Esophagus squamous epithelium (tissue), 5 donors: ENCODE data around the gene DALRD3. TPM values are rescaled to one million over a fixed set of nuclear protein-coding genes. Genes with fewer than 3 reads are reported as not detected.

ENCODE experiments used
- DNase-seq: peaks from one replicate; lab custom pipeline; 2025; lab: John Stamatoyannopoulos, UW
- H3K27ac ChIP-seq, 4 donors: fragments of 200-600 bp; sonication (generic); one replicate each; pipeline ENCODE4 v1.5.1; 2016 to 2019; ENCODE audit warnings: mild to moderate bottlenecking in 1 of 4
- H3K27me3 ChIP-seq, 4 donors: fragments of 200-600 bp; sonication (generic); 1 replicate in 3 of 4; 2 replicates in 1 of 4; pipeline versions ENCODE4 v1.5.1 to v1.6.0; 2017 to 2021; ENCODE audit warnings: antibody characterized with exemption in 1 of 4
- H3K36me3 ChIP-seq, 3 donors: fragments of 200-600 bp; sonication (generic); one replicate each; pipeline ENCODE4 v1.5.1; 2016 to 2019
- H3K4me1 ChIP-seq, 3 donors: fragments of 200-600 bp; sonication (generic); one replicate each; pipeline ENCODE4 v1.5.1; 2017 to 2019
- H3K4me3 ChIP-seq, 4 donors: fragments of 200-600 bp; sonication (generic); 1 replicate in 3 of 4; 2 replicates in 1 of 4; pipeline ENCODE4 v1.5.1; 2016 to 2019; ENCODE audit warnings: mild to moderate bottlenecking in 2 of 4, moderate library complexity in 1 of 4
- H3K9me3 ChIP-seq, 3 donors: fragments of 200-600 bp; sonication (generic); one replicate each; pipeline ENCODE4 v1.5.1; 2016 to 2019
- CTCF ChIP-seq, 6 experiments: fragments of 450-650 bp in 4 of 6; fragments of 200-600 bp in 2 of 6; sonication (generic) in 2 of 6; IDR thresholded peaks; one replicate each; pipeline ENCODE4 v1.5.1; 2016 to 2019; ENCODE audit warnings: antibody characterized with exemption in 6 of 6, mild to moderate bottlenecking in 4 of 6, moderate library complexity in 4 of 6
- POLR2A ChIP-seq, 4 donors: fragments of 450-650 bp; IDR thresholded peaks; one replicate each; pipeline ENCODE4 v1.6.1; 2017; ENCODE audit warnings: antibody characterized with exemption in 4 of 4, mild to moderate bottlenecking in 4 of 4, moderate library complexity in 3 of 4
- WGBS, 2 donors: methylation state at CpG; one replicate each; pipeline ENCODE4 v1.1.5; 2018; 5-methylcytosine and 5-hydroxymethylcytosine counted together
- intact Hi-C: fragments of 100-400 bp; cut with DNase I; formaldehyde crosslinking; loops from one replicate; pipeline ENCODE4 v1.15.0; 2022
- total RNA-seq, 4 donors: library from RNA; depleted of rRNA; stranded (reverse); fragments of >200 nt; gene quantifications; one replicate each; pipeline ENCODE4 v1.1.0, GENCODE V29; 2016
- donor health status: DM: yes; HTN: yes; CAD: no.

Gene DALRD3
- total RNA-seq, 4 donors from 2014 or later: 34.4 to 42.4 (median 37.1) TPM

- no peaks in the 10 kb centered on the region for H3K27me3 ChIP-seq
- peaks cover 24 to 73% (median 39%) of the 10 kb centered on the region in 3 donors for H3K36me3 ChIP-seq
- no peak overlapping the region for H3K4me3 ChIP-seq
- intact Hi-C loops: no loop called here
- no peak for TF ChIP-seq POLR2A (IDR thresholded peaks at IDR 0.05)
- no peak for TF ChIP-seq CTCF (IDR thresholded peaks at IDR 0.05)
- H3K4me1 ChIP-seq: peaks cover 5 to 18% (median 12%) of the 10 kb centered on the region in 3 donors
- no peak for DNase-seq
- no peaks in the 10 kb centered on the region for H3K9me3 ChIP-seq
- H3K27ac ChIP-seq: no peak overlapping the region
Observed at GRCh38 chr3:48984663-48985062, 33.7 kb downstream of the DALRD3 start.

GRCh38 chr3:48983096-48983495, 35.3 kb downstream of the DALRD3 start:
- H3K9me3 ChIP-seq: no peaks in the 10 kb centered on the region
- intact Hi-C loops: no loop called here
- DNase-seq: no peak
- no peak overlapping the region for H3K27ac ChIP-seq
- H3K36me3 ChIP-seq: peaks cover 30 to 88% (median 46%) of the 10 kb centered on the region in 3 donors
- peaks cover 0 to 7% (median 2%) of the 10 kb centered on the region in 3 donors for H3K4me1 ChIP-seq
- WGBS, 2 donors: 80 to 95% methylated on average over 1 to 4 of the region's 4 CpGs
- H3K4me3 ChIP-seq: no peak overlapping the region
- TF ChIP-seq CTCF (IDR thresholded peaks at IDR 0.05): no peak
- TF ChIP-seq POLR2A (IDR thresholded peaks at IDR 0.05): no peak
- H3K27me3 ChIP-seq: no peaks in the 10 kb centered on the region

GRCh38 chr3:48982686-48983085, 35.7 kb downstream of the DALRD3 start:
- intact Hi-C loops: no loop called here
- DNase-seq: no peak
- WGBS, 2 donors: 71 to 91% methylated on average over 2 to 4 of the region's 5 CpGs

GRCh38 chr3:48982016-48982415, 36.4 kb downstream of the DALRD3 start:
- Histone ChIP-seq H3K4me3 (no peak overlapping the region), H3K9me3 (no peaks in the 10 kb centered on the region), H3K36me3 (peaks cover 30 to 99% (median 49%) of the 10 kb centered on the region in 3 donors), H3K27me3 (no peaks in the 10 kb centered on the region), H3K4me1 (peaks cover 0 to 9% (median 0%) of the 10 kb centered on the region in 3 donors), H3K27ac (no peak overlapping the region)
- intact Hi-C loops: no loop called here
- no peak for TF ChIP-seq POLR2A (IDR thresholded peaks at IDR 0.05)
- TF ChIP-seq CTCF (IDR thresholded peaks at IDR 0.05): no peak
- no peak for DNase-seq

More at GRCh38 chr3:48982686-48983085, 35.7 kb downstream of the DALRD3 start:
- Histone ChIP-seq H3K9me3 (no peaks in the 10 kb centered on the region), H3K4me3 (no peak overlapping the region), H3K4me1 (peaks cover 0 to 7% (median 0%) of the 10 kb centered on the region in 3 donors), H3K27ac (no peak overlapping the region), H3K27me3 (no peaks in the 10 kb centered on the region), H3K36me3 (peaks cover 30 to 93% (median 46%) of the 10 kb centered on the region in 3 donors)
- TF ChIP-seq CTCF (IDR thresholded peaks at IDR 0.05) (no peak), POLR2A (IDR thresholded peaks at IDR 0.05) (no peak)

GRCh38 chr3:48980295-48980694, 38.1 kb downstream of the DALRD3 start:
- no peaks in the 10 kb centered on the region for H3K9me3 ChIP-seq
- peaks cover 30 to 100% (median 55%) of the 10 kb centered on the region in 3 donors for H3K36me3 ChIP-seq
- WGBS, 2 donors: 82 to 89% methylated on average over 3 to 4 of the region's 4 CpGs
- peaks cover 0 to 9% (median 0%) of the 10 kb centered on the region in 3 donors for H3K4me1 ChIP-seq
- TF ChIP-seq POLR2A (IDR thresholded peaks at IDR 0.05) (no peak), CTCF (IDR thresholded peaks at IDR 0.05) (no peak)
- DNase-seq: no peak
- intact Hi-C loops: no loop called here
- H3K27me3 ChIP-seq: no peaks in the 10 kb centered on the region
- no peak overlapping the region for H3K4me3 ChIP-seq
- H3K27ac ChIP-seq: no peak overlapping the region
